Endodermal cell (in vitro differentiated cells): ENCODE measurements around the gene SOX5. TPM values are rescaled to one million over a fixed set of nuclear protein-coding genes. Genes with fewer than 3 reads are reported as not detected.

ENCODE experiments used
- DNase-seq: peaks from one replicate; pipeline ENCODE4 v3.0.0-alpha.2; 2017
- H3K27ac ChIP-seq: 2 replicates; pipeline ENCODE4 v1.5.1; 2013; ENCODE audit warnings: mild to moderate bottlenecking, low read depth, low read length, moderate library complexity
- H3K27me3 ChIP-seq: 2 replicates; pipeline ENCODE4 v1.6.1; 2013; ENCODE audit warnings: mild to moderate bottlenecking, low read length, moderate library complexity; ENCODE audit not compliant: insufficient read depth, control insufficient read depth, poor library complexity, severe bottlenecking
- H3K36me3 ChIP-seq: 2 replicates; pipeline ENCODE4 v1.7.0; 2013; ENCODE audit warnings: mild to moderate bottlenecking, low read length, moderate library complexity; ENCODE audit not compliant: control insufficient read depth, insufficient read depth
- H3K4me1 ChIP-seq: one replicate; pipeline ENCODE4 v1.7.0; 2013; ENCODE audit warnings: low read length; ENCODE audit not compliant: control insufficient read depth, insufficient read depth
- H3K4me3 ChIP-seq: 2 replicates; pipeline ENCODE4 v1.5.1; 2013; ENCODE audit warnings: mild to moderate bottlenecking, low read length, moderate library complexity
- H3K9ac ChIP-seq: 2 replicates; pipeline ENCODE4 v1.6.1; 2013; ENCODE audit warnings: mild to moderate bottlenecking, low read length, moderate library complexity; ENCODE audit not compliant: poor library complexity, severe bottlenecking; ENCODE audit errors: extremely low read depth
- H3K9me3 ChIP-seq: 2 replicates; pipeline ENCODE4 v1.6.1; 2013; ENCODE audit warnings: mild to moderate bottlenecking, low read length, moderate library complexity; ENCODE audit not compliant: control insufficient read depth
- H3K27ac Mint-ChIP-seq: 2 replicates; pipeline ENCODE4 v1.8.0; 2020; ENCODE audit warnings: mixed read lengths
- H3K27me3 Mint-ChIP-seq: 2 replicates; pipeline ENCODE4 v1.8.0; 2021; ENCODE audit warnings: mild to moderate bottlenecking, mixed read lengths; ENCODE audit not compliant: insufficient read depth
- H3K36me3 Mint-ChIP-seq: 2 replicates; pipeline ENCODE4 v1.8.0; 2020; ENCODE audit warnings: low read depth, mixed read lengths
- H3K4me1 Mint-ChIP-seq: 2 replicates; pipeline ENCODE4 v1.8.0; 2020; ENCODE audit warnings: mixed read lengths
- H3K4me3 Mint-ChIP-seq: 2 replicates; pipeline ENCODE4 v1.8.0; 2020; ENCODE audit warnings: mild to moderate bottlenecking, moderate library complexity, mixed read lengths
- H3K9me3 Mint-ChIP-seq: 2 replicates; pipeline ENCODE4 v1.8.0; 2020; ENCODE audit warnings: mild to moderate bottlenecking, mixed read lengths
- WGBS, 2 experiments: methylation state at CpG; one replicate each; pipeline versions ENCODE4 v1.1.5 to v1.1.7; 2013; ENCODE audit warnings: missing lambda C conversion rate in 2 of 2, mixed read lengths in 1 of 2; ENCODE audit not compliant: insufficient coverage in 1 of 2, insufficient read length in 1 of 2; 5-methylcytosine and 5-hydroxymethylcytosine counted together
- total RNA-seq, 2 donors: library from RNA; stranded (reverse); fragmentation: NEBNext Ultra II Directional in 1 of 2; extraction: Animal tissue kit (Norgen Biotek cat#: 25700) in 1 of 2; gene quantifications; 2 replicates in 1 of 2; 3 replicates in 1 of 2; pipeline ENCODE4 v1.2.1, GENCODE V29; 2021
- TF ChIP-seq, protein P1 (sequence below): fragments of 200-600 bp; sonication (generic); conservative IDR thresholded peaks from 2 replicates; pipeline ENCODE4 v1.5.0; 2021; ENCODE audit warnings: antibody characterized with exemption, mild to moderate bottlenecking

SOX5 gene
- total RNA-seq, 2 donors from 2014 or later = 6.8 to 30.7 TPM

DNA sequence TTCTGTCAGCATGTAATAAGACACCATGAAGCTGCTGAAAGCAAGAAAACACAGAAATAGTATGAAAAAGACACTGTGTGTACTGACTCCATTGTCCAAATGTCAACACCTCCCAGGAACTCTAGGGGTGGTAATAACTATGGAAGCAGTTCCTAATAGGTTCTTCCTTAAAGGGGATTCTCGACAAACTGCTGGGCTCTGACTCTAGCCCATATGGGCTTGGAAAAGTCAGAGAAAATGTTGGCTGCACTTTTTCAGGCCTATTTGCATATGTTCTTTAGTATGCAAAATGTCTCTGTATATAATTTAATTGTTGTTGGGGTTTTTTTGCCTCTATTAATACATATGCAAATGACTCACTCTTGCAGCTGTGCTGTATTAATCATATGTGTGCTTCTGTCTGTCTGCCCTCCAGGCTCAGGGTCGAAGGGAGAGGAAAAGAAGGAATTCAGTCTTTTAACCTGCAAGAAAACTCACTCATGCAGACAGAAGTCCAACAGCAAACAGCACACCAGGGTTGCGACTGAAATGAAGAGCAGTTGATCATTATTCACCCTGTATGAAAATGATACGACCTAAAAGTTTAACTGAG, 317.6 kb downstream of the SOX5 start:
- DNase-seq = no peak
- Mint-ChIP-seq H3K36me3 (peaks cover 8% of the 10 kb centered on the region), H3K4me3 (no peak overlapping the region), H3K27me3 (no peaks in the 10 kb centered on the region), H3K9me3 (no peaks in the 10 kb centered on the region), H3K27ac (peak overlapping the region; percentile 20), H3K4me1 (peaks cover 17% of the 10 kb centered on the region)
- WGBS, 2 experiments = 86% methylated on average over 4 of the region's 4 CpGs; no CpG with 5 or more reads in 1 of the 2 experiments
- Histone ChIP-seq H3K4me1 (peaks cover 8% of the 10 kb centered on the region), H3K9me3 (no peaks in the 10 kb centered on the region), H3K36me3 (no peaks in the 10 kb centered on the region), H3K27ac (peak overlapping the region; percentile 7), H3K4me3 (no peak overlapping the region), H3K9ac (no peak overlapping the region), H3K27me3 (no peaks in the 10 kb centered on the region)
- TF ChIP-seq, protein P1, sequence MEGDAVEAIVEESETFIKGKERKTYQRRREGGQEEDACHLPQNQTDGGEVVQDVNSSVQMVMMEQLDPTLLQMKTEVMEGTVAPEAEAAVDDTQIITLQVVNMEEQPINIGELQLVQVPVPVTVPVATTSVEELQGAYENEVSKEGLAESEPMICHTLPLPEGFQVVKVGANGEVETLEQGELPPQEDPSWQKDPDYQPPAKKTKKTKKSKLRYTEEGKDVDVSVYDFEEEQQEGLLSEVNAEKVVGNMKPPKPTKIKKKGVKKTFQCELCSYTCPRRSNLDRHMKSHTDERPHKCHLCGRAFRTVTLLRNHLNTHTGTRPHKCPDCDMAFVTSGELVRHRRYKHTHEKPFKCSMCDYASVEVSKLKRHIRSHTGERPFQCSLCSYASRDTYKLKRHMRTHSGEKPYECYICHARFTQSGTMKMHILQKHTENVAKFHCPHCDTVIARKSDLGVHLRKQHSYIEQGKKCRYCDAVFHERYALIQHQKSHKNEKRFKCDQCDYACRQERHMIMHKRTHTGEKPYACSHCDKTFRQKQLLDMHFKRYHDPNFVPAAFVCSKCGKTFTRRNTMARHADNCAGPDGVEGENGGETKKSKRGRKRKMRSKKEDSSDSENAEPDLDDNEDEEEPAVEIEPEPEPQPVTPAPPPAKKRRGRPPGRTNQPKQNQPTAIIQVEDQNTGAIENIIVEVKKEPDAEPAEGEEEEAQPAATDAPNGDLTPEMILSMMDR = no peak

DNA sequence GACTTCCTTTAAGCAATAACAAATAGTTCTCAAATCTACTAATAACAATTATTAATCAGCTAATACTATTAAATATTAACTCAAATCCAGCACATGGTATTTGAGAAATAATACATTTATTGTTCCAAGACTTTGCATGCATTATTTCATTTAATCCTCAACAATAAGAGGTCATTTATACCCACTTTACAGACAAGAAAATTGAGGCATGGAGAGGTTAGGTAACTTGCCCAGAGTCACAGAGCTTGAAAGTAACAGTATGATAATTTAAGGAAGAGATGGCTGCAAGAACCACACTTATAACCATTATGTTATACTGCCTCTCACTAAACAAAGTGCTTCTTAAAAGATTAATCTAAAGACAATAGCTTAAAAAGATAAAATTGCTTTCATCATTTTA, 318.9 kb downstream of the SOX5 start:
- Mint-ChIP-seq H3K4me3 (no peak overlapping the region), H3K27me3 (no peaks in the 10 kb centered on the region), H3K4me1 (peaks cover 20% of the 10 kb centered on the region), H3K27ac (no peak overlapping the region), H3K36me3 (peaks cover 4% of the 10 kb centered on the region), H3K9me3 (no peaks in the 10 kb centered on the region)
- no peaks in the 10 kb centered on the region for H3K27me3 ChIP-seq
- H3K27ac ChIP-seq = no peak overlapping the region
- H3K4me3 ChIP-seq = no peak overlapping the region
- H3K9ac ChIP-seq = no peak overlapping the region
- peaks cover 8% of the 10 kb centered on the region for H3K4me1 ChIP-seq
- TF ChIP-seq, protein P1 = no peak
- no peak for DNase-seq
- H3K9me3 ChIP-seq = no peaks in the 10 kb centered on the region
- H3K36me3 ChIP-seq = no peaks in the 10 kb centered on the region

DNA sequence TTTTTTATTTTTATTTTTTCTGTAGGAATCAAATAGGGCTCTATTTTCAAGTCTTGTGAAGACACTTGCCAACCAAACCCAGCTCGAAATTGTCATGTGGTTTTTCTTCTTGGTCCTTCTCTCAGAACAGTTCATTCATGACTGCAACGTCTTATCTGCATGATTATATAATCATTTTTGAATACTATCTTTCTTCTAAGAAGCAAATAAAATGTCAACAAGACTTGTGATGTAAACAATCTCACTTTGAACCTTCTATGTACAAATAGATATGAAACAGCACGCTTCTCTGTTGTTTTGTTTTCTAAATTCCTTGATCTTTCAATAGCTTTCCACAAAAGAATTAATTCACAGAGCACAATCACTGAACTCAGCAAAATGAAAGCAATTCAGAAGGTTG, 320.7 kb downstream of the SOX5 start:
- peaks cover 20% of the 10 kb centered on the region for H3K4me1 Mint-ChIP-seq
- TF ChIP-seq, protein P1 = no peak
- peaks cover 8% of the 10 kb centered on the region for H3K4me1 ChIP-seq
- WGBS, 2 experiments = 75 to 86% methylated on average over 1 to 2 of the region's 3 CpGs
- H3K36me3 ChIP-seq = no peaks in the 10 kb centered on the region
- H3K9me3 ChIP-seq = no peaks in the 10 kb centered on the region
- H3K27me3 ChIP-seq = no peaks in the 10 kb centered on the region
- H3K9ac ChIP-seq = no peak overlapping the region
- no peak overlapping the region for H3K27ac ChIP-seq
- H3K4me3 ChIP-seq = no peak overlapping the region
- H3K27ac Mint-ChIP-seq = peak overlapping the region; percentile 42
- DNase-seq = no peak
- H3K27me3 Mint-ChIP-seq = no peaks in the 10 kb centered on the region
- no peaks in the 10 kb centered on the region for H3K36me3 Mint-ChIP-seq
- no peaks in the 10 kb centered on the region for H3K9me3 Mint-ChIP-seq
- H3K4me3 Mint-ChIP-seq = no peak overlapping the region
